IPS-NIHi11 (cell line): ENCODE results near the gene PDIA5.

ENCODE experiments used
- DNase-seq: peaks from one replicate; pipeline ENCODE4 v3.0.0; 2012; ENCODE audit warnings: mixed read lengths, low spot score

Gene PDIA5

DNA sequence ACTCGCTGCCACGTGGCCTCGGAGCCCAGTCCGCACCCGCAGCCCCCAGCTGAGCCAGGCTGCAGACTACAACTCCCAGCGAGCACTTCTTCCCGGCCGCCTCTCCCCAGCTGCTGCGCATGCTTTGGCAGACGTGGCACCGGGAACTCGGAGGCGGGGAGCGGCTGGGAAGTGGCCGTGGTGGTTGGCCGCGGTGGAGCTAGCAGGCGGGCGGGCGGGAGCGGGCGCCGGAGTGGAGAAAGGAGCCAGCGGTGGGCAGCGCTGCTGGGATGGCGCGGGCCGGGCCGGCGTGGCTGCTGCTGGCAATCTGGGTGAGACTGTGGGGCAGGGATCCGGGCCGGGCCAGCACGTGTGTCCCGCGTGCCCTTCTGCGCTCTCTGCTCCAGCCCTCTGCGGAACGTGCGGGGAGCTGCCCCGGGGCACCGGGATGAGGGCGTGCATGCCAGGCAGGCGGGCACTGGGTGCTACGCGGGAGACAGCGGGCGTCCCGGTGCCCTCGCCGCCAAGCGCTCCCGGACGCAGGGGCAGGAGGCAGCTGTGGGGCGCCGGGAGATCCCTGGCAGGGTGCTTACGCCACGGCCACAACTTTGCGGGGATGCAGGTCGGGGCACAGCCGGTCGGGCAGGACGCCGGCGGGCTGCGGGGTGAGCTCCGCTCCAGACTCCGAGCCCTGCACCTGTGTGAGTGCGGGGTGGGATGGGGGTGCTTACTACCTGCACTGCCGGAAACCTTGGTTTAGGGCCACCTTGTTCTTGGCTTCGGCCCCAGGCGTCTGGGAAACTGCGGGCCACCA is at the start of gene PDIA5:
TSS of gene PDIA5 (plus strand) at position 130 of the 793 bp plus-strand sequence. CDS start at position 270, 140 bp downstream.
- peak; percentile 96 for DNase-seq

DNA sequence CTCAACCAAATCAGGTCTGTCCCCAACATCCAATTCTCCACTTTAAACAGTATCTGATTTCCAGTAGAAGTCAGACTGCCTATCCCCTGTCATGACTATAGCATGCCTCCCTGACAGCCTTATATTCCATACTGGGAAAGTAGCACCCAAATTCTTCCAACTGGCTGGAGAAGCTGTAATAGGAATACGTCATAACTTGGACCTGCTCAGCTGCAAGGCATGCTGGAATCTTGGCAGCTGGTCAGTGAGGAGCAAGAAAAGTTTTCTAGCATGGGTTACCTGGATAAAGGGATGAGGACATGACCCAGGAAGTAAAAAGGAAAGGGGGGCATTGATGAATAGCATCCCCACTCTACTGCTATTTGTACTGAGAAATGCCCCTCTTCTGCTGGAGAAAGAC is 48.1 kb upstream of the PDIA5 start:
- no peak for DNase-seq

DNA sequence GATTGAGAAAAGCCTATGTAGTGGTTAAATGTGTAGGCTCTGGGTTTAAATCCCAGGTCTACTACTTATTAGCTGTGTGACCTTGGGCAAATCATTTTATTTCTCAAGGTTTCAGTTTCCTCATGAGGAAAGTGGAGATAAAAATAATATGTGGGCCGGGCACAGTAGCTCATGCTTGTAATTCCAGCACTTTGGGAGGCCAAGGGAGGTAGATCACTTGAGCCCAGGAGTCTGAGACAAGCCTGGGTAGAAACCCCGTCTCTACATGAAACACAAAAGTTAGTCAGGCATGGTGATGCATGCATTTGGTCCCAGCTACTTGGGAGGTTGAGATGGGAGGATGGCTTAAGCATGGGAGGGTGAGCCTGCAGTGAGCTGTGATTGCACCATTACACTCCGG is 47.7 kb upstream of the PDIA5 start:
- DNase-seq, result no peak

DNA sequence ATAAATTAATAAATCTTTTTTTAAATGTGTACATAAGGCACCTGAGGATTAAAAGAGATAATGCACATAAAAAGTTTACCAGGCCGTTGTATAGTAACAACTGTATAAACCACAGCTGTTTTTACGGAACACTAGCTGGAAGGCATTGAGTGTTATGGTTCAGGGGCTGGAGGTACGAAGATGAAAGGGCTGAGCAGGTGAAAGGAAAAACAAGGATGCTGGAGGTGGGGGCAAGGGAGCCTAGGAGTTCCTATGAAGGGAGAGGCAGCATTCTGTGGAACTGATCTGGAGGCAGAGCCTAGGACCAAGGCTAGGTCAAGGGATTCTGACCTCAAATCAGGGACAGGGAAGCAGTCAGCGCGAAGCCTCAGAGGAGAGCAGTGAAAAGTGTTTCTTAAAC is 47.2 kb upstream of the PDIA5 start:
- DNase-seq, result no peak

DNA sequence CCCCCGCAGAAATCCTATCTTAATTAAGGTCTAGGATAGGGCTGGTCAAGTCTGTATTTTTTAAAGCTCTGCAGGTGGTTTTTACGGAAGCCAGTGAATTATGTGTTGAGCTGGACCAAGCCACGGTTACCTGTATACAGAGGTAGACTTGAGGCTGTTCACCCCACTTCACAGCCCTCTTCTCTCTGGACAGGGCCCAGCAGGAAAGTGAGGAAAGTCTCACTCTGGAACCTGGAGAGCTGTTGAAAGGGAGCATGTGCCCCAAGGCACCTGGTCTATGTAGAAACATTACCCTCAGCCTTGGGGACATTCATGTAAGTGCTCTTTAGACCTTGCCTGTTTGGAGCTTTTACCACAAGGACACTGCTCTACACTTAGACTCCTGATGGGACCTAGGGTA is 46.1 kb upstream of the PDIA5 start:
- DNase-seq, result no peak

DNA sequence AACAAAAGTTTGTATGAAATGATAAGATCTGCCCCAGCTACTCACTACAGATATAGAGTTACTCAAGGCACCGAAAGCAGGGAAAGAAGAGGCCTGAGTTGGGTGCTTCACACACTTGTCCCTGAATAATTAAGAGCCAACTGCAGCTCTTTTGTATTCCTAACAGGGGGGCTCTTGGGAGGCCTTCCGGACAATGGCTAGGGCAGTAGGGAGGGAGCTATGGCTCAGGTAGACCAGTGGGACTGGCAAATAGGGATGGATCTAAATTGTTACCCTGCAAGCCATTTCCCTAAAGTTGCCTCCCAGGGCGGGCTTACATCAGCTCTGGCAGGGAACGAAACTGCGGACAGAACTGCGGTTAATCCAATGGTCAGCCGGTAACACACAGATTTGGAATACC is 45.4 kb upstream of the PDIA5 start:
- DNase-seq, result no peak

DNA sequence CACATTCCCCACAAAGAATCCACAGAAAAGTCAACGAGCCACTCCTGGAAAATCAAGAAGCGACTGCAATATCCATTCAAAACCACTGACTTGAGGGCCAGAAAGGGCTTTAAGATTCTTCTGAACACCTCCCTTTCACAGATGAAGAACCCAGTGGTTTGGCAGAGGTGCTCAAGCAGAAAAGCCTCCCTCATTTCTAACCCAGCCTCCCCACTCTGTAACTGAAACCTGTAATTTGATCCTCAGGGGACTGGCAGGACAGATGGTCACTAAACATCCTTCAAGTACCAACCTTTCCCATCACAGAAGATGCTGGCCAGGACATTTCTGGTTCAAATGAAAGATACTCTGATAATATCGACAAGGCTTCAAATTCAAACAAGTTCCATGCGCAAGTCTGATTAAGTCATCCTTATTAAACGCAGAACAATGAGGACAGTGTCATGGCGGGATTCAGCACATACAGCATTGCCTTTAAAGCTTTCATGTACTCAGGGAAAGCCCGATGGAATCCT is 44.8 kb upstream of the PDIA5 start:
- DNase-seq, result no peak

DNA sequence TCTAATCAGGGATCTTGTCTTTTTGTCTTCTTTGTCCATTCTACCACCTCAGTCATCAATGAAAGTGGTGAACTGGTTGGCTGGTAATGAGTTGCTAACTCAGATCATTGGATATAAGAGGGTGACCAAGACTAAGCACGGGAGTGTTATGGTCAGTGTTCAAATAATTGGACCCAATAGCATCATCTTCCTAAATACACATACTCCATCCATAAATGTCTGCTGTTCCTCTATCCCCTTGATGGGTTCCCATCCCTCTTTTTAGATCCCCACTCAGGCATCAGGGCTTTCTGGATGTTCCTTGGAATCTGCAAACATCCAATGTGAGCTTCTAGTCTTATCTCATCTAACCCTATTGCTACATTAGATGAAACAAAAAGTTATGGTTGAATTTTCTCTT is 42.8 kb upstream of the PDIA5 start:
- DNase-seq, result no peak

DNA sequence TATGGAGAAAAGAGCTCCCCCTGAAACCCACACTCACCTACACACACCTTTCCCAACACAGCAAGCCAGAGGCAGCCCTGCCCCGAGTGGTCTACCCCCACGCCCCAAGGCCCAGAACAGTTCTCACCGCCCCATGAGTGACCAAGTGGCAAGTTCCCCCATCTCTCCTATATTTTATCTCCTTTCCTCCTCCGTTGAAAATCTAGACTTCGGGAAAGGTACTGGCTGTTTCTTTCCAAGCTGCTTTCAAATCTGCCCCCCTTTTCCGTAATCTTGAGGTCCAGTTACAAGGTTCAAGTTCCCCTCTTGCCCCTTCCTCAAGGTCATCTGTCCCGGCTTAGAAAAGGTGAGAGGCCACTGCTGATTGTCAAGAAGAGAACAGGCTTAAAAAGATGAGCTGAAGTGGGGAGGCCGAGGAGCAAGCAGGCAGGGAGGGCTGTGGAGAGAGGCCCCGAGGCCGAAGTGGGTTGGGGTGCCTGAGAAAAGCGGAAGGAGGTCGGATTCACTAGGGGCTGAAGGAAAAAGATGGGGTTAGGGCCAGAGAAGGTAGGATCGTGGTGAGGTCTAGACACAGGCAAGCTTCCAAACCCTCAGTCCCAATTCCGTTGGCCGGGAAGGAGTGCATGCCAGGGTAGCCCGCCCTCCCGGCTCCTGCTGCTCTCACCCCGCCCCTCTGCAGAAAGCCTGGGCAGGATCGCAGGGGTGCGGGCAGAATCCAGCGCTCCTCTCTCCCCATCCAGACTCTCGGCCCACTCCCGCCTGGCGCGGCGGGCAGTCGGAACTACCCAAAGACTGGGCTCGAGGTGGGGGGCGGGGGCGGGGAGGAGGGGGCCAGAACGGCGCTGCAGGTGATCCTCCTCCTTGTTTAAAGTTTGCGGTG is 40.9 kb upstream of the PDIA5 start:
- peak; percentile 83 for DNase-seq

DNA sequence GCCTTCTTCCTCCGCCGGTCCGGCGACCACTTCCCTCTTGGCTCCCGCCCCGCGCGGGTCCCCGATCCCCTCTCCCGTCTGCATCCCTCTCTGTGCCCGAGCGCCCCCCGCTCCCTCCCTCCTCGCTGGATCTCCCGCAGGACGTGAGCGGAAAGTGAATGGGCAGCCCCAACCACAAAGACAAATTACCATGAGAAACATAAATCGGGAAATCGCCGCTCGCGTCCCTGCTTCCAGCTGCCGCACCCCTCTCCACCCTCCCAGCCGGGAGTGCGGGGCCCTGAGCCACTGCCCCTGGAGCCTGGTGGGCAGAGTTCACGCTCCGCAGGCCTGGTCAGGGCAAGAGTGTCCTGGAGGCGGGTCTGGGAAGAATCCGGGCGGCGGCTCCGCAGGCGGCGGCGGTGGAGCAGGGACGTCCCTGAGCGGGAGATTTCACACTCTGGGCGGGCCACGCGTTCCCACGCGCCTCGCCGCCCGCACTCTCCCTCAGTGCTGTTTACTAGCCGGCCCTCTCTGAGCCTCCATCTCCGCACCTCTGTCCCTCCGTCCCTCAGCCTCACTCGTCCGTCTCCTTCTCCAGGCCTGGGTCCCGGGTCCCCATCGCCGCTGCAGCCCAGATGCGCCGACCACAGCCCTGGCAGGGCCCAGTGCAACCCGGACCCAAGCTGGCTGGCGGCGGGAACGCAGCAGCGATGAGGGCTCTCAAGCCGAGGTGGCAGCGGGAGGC is 40.1 kb upstream of the PDIA5 start:
- DNase-seq, result peak; percentile 79

DNA sequence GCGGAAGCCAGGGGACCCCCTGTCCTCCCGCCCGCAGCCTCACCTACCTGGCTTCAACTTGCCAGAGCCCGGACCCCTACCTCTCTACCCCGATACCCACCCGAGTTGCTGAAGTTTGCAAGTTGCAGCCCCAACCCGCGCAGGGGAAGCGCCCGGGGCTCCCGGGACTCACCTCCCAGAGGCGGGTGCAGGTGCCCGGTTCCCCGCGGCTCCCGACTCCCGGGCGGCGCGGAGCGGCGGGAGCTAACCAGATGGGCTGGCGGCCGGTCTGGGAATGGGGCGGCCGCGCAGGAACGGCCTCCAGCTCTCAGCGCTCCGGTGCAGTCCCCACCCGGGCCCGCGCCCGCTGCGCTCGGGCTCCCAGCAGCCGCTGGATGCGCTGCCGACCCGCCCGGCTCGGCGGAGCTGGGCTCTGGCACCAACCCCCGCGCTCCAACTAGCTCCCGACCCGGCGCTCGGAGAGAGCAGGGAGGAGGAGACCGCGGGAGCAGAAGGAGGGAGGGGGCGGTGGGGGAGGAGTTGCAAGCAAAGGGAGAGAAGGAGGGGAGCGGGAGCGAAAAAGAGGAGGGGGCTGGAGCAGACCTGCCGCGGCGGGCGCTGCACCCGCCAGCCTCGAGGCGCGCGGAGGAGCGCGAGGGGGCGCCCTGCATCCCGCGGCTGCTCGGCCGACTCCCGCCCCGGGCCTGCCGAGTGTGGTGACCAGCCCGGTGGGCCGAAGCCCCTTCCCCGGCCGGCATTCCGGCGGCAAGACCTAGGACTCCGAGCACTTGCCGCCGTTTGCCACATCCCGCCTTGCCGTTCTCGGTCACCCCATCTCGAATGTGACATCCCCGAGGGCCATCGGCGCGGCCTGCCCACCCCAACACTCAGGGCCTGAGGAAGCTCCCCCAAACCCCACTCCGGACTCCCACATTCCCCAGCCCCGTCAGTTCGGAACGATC is 39.3 kb upstream of the PDIA5 start, which contains the start of gene SEMA5B:
TSS of gene SEMA5B (minus strand) at position 472 of the 941 bp plus-strand sequence. CDS start 66,500 bp downstream, outside the sequence.
- DNase-seq, result peak; percentile 85

DNA sequence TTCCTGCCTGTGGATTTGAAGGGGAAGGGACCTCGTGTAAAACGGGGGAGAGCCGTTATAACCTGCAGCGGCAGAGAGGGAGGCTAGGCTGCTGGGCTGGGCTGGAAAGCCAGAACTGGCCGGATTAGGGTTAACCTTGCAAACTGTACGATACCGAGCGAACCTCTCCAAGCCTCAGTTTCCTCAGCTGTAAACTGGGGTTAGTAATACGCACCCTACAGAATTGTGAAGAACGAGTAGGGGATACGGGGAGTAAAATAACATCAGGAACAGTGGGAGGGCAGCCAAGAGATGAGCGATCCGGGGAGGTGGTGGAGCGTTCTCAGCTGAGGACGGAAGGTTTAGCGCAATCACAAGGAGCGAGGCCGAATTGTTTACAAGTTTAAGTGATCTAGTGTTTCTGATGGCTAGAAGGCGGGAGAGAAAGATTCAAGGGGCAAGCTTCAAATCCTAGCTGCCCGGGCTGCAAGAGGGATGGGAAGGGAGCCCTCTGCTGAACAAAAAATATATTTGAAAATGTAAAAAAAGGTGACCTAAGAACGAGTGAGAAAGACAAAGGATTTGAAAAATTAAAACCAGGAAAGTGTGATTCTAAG is 38.5 kb upstream of the PDIA5 start:
- peak; percentile 73 for DNase-seq

DNA sequence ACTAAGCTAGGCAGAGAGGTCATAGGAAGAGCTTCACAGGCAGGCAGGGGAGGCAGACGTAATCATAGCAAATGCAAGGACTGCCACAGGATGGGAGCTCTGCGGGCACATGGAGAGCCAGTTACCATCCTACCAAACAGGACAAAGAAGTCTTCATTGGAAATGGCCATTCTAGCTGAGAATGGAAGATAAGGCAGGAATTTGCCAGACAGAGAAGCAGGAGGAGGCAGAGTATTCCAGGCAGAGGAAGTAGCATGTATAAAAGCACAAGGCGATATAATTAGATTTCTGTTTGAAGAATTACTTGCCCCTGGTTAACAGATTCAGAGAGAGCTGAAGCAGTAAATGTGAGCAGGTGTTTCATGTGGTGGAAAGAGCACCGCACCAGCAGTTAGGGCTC is 35.8 kb upstream of the PDIA5 start:
- DNase-seq, result no peak

DNA sequence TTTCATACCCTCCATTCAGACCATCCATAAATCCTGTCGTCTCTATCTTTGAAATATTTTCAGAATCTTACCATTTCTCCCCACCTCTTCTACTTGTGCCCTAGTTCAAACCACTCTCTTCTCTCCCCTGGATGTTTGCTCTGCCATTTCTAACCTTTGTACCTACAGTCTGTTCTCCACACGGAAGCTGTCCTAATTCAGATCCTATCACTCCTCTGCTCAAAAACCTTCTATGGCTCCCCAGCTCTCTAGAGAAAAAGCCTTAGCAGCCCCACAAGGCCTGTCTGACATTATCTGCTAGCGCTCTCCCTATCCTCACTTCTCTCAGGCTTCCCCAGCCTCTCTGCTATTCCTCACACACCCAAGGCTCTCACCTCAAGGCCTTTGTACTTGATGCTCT is 34.8 kb upstream of the PDIA5 start:
- DNase-seq, result no peak

DNA sequence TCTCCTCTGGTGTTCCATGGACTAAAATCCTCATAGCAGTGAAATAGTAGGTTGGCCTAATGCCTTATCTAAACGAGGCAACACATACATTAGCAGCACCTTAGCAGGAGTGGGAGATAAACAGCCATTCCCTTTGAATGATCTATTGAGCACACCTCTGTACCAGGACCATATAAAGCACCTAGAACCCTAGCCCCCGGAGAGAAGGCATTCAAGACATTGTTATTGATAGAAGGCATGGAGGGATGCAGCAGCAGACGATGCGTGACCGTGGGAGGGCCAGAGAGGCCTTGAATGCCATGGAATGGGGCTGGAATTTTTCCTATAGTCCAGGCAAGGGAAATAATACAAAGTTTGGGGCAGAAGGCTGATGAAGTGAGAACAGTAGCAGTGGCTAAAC is 32.7 kb upstream of the PDIA5 start:
- no peak for DNase-seq

DNA sequence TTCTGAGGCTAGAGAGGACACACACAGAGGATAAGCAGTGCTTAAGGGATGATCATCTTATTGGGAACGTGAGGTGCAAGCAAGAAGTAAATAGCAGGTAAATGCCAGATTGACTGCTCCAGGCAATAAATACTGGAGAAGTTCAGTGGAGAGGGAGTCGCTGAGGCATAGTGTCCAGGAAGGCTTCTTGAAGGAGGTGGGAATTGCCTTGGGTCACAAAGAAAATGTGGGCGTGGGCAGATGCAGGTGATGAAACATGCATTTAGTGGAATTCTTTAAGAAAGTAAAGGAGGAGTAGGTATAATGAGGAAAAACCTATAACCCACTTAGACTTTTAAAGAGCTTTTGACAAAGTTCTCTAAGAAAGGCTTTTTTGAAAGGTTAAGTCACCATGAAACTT is 31.8 kb upstream of the PDIA5 start:
- no peak for DNase-seq

DNA sequence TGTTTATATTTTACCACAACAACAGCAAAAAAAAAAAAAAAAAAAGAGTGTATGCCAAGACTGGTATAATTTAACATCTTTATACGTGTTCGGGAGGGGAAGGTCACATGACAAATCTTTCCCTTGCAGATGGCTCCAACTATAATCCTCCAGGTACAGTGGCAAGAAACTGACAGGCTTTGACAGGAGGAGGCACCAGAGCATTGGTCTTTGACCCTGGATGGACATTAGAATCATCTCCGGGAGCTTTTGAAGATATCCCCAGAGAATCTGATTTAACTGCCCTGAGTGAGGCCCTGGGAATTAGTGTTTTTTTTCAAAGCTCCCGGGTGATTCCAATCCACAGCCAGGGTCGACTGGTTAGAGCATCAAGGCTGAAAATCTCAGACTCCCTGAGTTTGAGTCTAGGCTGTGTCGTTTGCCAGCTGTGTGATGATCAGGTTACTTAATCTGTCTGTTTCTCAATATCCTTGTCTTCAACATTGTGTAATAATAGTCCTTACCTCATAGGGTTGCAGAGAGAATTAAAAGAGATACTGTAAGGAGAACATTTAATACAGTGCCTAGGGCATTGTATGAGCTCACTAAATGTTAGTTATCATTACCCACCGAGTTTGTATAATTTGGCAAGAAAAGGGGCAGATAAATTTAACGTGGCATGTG is 30.3 kb upstream of the PDIA5 start:
- DNase-seq, result no peak

DNA sequence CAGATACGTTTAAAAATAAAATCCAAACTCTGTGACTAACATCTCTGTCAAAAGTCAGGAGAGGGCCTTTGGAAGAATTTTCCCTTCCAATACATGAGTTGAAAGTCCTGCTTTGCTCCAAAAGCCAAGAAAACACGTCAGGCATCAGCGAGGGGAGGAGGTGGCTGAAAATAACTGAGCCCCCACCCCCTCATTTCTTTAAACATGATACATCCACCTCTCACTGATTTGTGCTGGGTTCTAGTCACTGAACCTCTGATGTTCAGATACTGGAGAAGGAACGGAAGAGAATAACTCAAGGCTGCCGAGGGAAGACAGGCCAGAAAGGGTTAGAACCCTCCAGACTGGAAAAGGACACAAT is 29.8 kb upstream of the PDIA5 start:
- DNase-seq, result no peak

DNA sequence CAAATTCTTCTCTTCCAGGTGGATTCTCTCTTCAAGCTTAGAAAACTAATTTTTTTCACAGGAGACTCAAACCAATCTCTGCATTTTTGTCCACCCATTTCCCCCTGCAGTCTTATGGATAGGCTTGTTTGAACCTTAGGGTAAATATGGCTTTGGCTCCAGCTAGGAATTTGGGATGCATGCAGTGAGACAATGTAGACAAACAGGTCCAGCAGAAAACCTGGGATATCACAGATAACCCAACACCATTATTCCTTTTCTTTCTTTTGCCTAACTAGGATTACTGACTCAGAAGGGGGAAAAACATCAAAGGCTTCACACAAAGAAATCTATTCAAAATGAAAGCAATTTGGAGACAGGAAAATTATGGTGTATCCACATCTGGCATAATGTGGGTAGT is 28.1 kb upstream of the PDIA5 start:
- no peak for DNase-seq

DNA sequence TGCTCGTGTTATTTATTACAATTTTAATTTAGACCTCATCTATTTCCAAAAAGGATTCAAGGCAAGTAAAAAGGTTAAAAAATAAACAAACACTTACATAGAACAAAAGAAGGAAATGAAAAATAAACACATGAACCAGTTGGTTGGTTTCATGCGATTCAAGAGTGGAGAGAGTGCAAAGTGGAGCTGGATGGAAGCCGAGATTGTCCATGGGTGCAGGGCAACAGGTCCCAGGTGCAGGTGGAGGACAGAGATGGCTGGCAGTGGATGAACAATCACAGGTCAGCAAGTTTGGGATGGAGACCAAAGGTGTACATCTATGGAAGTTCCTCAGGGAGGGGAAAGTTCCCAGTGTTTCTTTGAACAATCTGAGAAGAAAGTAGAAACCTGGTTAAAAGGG is 27.6 kb upstream of the PDIA5 start:
- DNase-seq, result no peak
